Heart left ventricle (tissue), 13 donors: ENCODE data around the gene MKRN2.

Source experiments
- POLR2A ChIP-seq, 2 donors: fragments of 450-650 bp; IDR thresholded peaks; one replicate each; pipeline ENCODE4 v1.6.1; 2017; ENCODE audit warnings: antibody characterized with exemption in 2 of 2, mild to moderate bottlenecking in 2 of 2, moderate library complexity in 2 of 2
- TF ChIP-seq, protein P1 (sequence below), 12 donors: fragments of 200-600 bp; sonication (generic) in 4 of 12; IDR thresholded peaks; one replicate each; pipeline versions ENCODE4 v1.5.0 to v1.8.0; 2018 to 2022; ENCODE audit warnings: antibody characterized with exemption in 12 of 12, mild to moderate bottlenecking in 5 of 12
- donor health status: ischemic (EF 13 %, LVEDD 7.1; RV severe dilation, severe dysfunction).
- donor health status: DM: no; HTN: yes; CAD: no.
- donor health status: DM: no; HTN: no; CAD: no.
- donor health status: ischemic (EF 25% LVEDD 6.9; RV normal size, moderate dysfunction).
- donor health status: ischemic (EF 25% LVEDD 5.7; RV mildly dilated, moderate dysfunction).
- donor health status: ischemic (EF 35%, LVEDD 5.7; RV mildly dilated, moderate dysfunction).
- donor health status: nonischemic (EF 11% LVEDD 7.7; RV severe dilation, severe dysfunction).
- donor health status: DM: yes; HTN: yes; CAD: no.
- donor health status: PGD.
- donor health status: ischemic (EF 29% LVEDD 5.4; RV normal size, mild dysfunction).
- donor health status: nonischemic (EF 23%, LVEDD 6.1; RV moderate dilation, normal function).

GRCh38 chr3:12544652-12545472 is 12.0 kb upstream of the MKRN2 start:
- TF ChIP-seq, protein P1, sequence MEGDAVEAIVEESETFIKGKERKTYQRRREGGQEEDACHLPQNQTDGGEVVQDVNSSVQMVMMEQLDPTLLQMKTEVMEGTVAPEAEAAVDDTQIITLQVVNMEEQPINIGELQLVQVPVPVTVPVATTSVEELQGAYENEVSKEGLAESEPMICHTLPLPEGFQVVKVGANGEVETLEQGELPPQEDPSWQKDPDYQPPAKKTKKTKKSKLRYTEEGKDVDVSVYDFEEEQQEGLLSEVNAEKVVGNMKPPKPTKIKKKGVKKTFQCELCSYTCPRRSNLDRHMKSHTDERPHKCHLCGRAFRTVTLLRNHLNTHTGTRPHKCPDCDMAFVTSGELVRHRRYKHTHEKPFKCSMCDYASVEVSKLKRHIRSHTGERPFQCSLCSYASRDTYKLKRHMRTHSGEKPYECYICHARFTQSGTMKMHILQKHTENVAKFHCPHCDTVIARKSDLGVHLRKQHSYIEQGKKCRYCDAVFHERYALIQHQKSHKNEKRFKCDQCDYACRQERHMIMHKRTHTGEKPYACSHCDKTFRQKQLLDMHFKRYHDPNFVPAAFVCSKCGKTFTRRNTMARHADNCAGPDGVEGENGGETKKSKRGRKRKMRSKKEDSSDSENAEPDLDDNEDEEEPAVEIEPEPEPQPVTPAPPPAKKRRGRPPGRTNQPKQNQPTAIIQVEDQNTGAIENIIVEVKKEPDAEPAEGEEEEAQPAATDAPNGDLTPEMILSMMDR (IDR thresholded peaks at IDR 0.05), result no peak
- TF ChIP-seq POLR2A (IDR thresholded peaks at IDR 0.05), result no peak
